ENCODE measurements around the gene WDR86. TPM values are rescaled to one million over a fixed set of nuclear protein-coding genes. Genes with fewer than 3 reads are reported as not detected.

The WDR86 gene
- total RNA-seq, 1 experiment from 2014 or later: not detected

GRCh38 chr7:151423226-151423625 is 13.4 kb upstream of the WDR86 start:
- Histone ChIP-seq H3K9me3 (ENCODE audit: control insufficient read depth in 1 of 2, insufficient read depth in 1 of 2, low read depth in 1 of 2, low read length in 2 of 2) (peaks cover 4 to 20% of the 10 kb centered on the region in 2 experiments; a peak in 3 of 4 replicates), H3K79me2 (ENCODE audit: insufficient read depth, low read length) (no peaks in the 10 kb centered on the region), H4K20me1 (ENCODE audit: insufficient read depth) (no peaks in the 10 kb centered on the region), H3K4me1 (ENCODE audit: control insufficient read depth in 1 of 2, insufficient read depth in 2 of 2, low read length in 2 of 2) (peaks cover 30 to 38% of the 10 kb centered on the region in 2 experiments), H3K9me2 (ENCODE audit: insufficient read depth) (no peaks in the 10 kb centered on the region), H2AFZ (ENCODE audit: low read depth, low read length, poor library complexity, severe bottlenecking) (no peak overlapping the region), H3K27me3 (ENCODE audit: insufficient read depth, low read length) (no peaks in the 10 kb centered on the region), H3K9ac (ENCODE audit: low read length) (no peak overlapping the region), H3K4me2 (ENCODE audit: low read length) (no peak overlapping the region), H3K27ac (ENCODE audit: low read depth, low read length) (no peak overlapping the region), H3K36me3 (ENCODE audit: control insufficient read depth in 1 of 2, insufficient read depth in 2 of 2, low read length in 2 of 2) (no peaks in the 10 kb centered on the region), H3K4me3 (replicated peaks in 1 of 2; ENCODE audit: low read depth in 1 of 2, low read length in 2 of 2) (no peak overlapping the region)
- no peak for TF ChIP-seq MAX (IDR thresholded peaks at IDR 0.05)
- TF ChIP-seq SIN3A (IDR thresholded peaks at IDR 0.05; ENCODE audit: low read depth): no peak
- TF ChIP-seq CEBPB (IDR thresholded peaks at IDR 0.05; ENCODE audit: low read depth): no peak
- TF ChIP-seq FOSL1 (IDR thresholded peaks at IDR 0.05; ENCODE audit: low read depth): no peak
- no peak for TF ChIP-seq ZNF274 (IDR thresholded peaks at IDR 0.05; ENCODE audit: low read depth, low read length)
- TF ChIP-seq POLR2AphosphoS5 (IDR thresholded peaks at IDR 0.05; ENCODE audit: low read depth, low read length): no peak
- TF ChIP-seq ZFX (IDR thresholded peaks at IDR 0.05): no peak
- TF ChIP-seq JUND (IDR thresholded peaks at IDR 0.05): no peak
- TF ChIP-seq EGR1 (IDR thresholded peaks at IDR 0.05; ENCODE audit: low read depth): no peak
- no peak for TF ChIP-seq ELF1 (IDR thresholded peaks at IDR 0.05; ENCODE audit: borderline replicate concordance, low read depth)
- no peak for TF ChIP-seq CBX3 (IDR thresholded peaks at IDR 0.05; ENCODE audit: low read depth)
- CTCF ChIA-PET: no interaction called here
- POLR2A ChIA-PET: no interaction called here
- RAD21 ChIA-PET (ENCODE audit: low non-redundant PET in 1 of 2, low total read pairs in 2 of 2, uncharacterized antibody in 2 of 2, unreplicated experiment in 2 of 2): no interaction called here
- DNase-seq (ENCODE audit: low read depth, low spot score) (no peak), ATAC-seq (no peak)
- intact Hi-C loops (cut with micrococcal nuclease): no loop called here
- BruUV-seq (replicated peaks): no TSS peak

GRCh38 chr7:151422212-151422611 is 12.4 kb upstream of the WDR86 start:
- Histone ChIP-seq H3K36me3 (ENCODE audit: control insufficient read depth in 1 of 2, insufficient read depth in 2 of 2, low read length in 2 of 2) (no peaks in the 10 kb centered on the region), H3K9me2 (ENCODE audit: insufficient read depth) (no peaks in the 10 kb centered on the region), H2AFZ (ENCODE audit: low read depth, low read length, poor library complexity, severe bottlenecking) (no peak overlapping the region), H3K79me2 (ENCODE audit: insufficient read depth, low read length) (no peaks in the 10 kb centered on the region), H4K20me1 (ENCODE audit: insufficient read depth) (no peaks in the 10 kb centered on the region), H3K4me3 (replicated peaks in 1 of 2; ENCODE audit: low read depth in 1 of 2, low read length in 2 of 2) (no peak overlapping the region), H3K9ac (ENCODE audit: low read length) (no peak overlapping the region), H3K4me1 (ENCODE audit: control insufficient read depth in 1 of 2, insufficient read depth in 2 of 2, low read length in 2 of 2) (peaks cover 20 to 28% of the 10 kb centered on the region in 2 experiments), H3K4me2 (ENCODE audit: low read length) (no peak overlapping the region), H3K27ac (ENCODE audit: low read depth, low read length) (no peak overlapping the region), H3K27me3 (ENCODE audit: insufficient read depth, low read length) (no peaks in the 10 kb centered on the region), H3K9me3 (ENCODE audit: control insufficient read depth in 1 of 2, insufficient read depth in 1 of 2, low read depth in 1 of 2, low read length in 2 of 2) (peaks cover 4 to 20% of the 10 kb centered on the region in 2 experiments; a peak in 3 of 4 replicates)
- BruUV-seq (replicated peaks): no TSS peak
- RAD21 ChIA-PET (ENCODE audit: low non-redundant PET in 1 of 2, low total read pairs in 2 of 2, uncharacterized antibody in 2 of 2, unreplicated experiment in 2 of 2): no interaction called here
- intact Hi-C loops (cut with micrococcal nuclease): no loop called here
- ATAC-seq: no peak
- no peak for DNase-seq (ENCODE audit: low read depth, low spot score)
- POLR2A ChIA-PET: no interaction called here
- CTCF ChIA-PET: no interaction called here
- no peak for TF ChIP-seq ZFX (IDR thresholded peaks at IDR 0.05)
- no peak for TF ChIP-seq ELF1 (IDR thresholded peaks at IDR 0.05; ENCODE audit: borderline replicate concordance, low read depth)
- no peak for TF ChIP-seq MAX (IDR thresholded peaks at IDR 0.05)
- no peak for TF ChIP-seq ZBTB33 (IDR thresholded peaks at IDR 0.05; ENCODE audit: extremely low read depth, insufficient replicate concordance, low read length)

Measured in HCT116 (cell line).